PC-3 (cell line): Measurements from ENCODE around the gene PCSK5. TPM values are rescaled to one million over a fixed set of nuclear protein-coding genes. Genes with fewer than 3 reads are reported as not detected.
"Not testable (repeated sequence)": the region's sequence is repeated elsewhere in the genome, so short reads cannot be mapped to it uniquely, and the experiment has no call there.

Source experiments
- ATAC-seq: fragments of 200-7000 bp; cut with Tn5 transposase; 2 replicates; pipeline ENCODE4 v1.9.1; 2020; ENCODE audit warnings: mild to moderate bottlenecking, moderate library complexity
- BruUV-seq: library from RNA; stranded (reverse); fragments of 400-500 nt; replicated peaks from 2 replicates; lab custom pipeline; 2021; lab: Mats Ljungman, UMichigan
- CTCF ChIA-PET: fragments of 300-600 bp; sonication (Branson Sonifier 250); formaldehyde crosslinking; loops from one replicate; lab custom pipeline; 2022; ENCODE audit warnings: antibody characterized with exemption; lab: Charles Lee
- POLR2A ChIA-PET: fragments of 300-600 bp; sonication (Branson Sonifier 250); formaldehyde crosslinking; loops from one replicate; lab custom pipeline; 2022; ENCODE audit warnings: antibody characterized with exemption; ENCODE audit not compliant: unreplicated experiment; lab: Charles Lee
- DNase-seq: peaks from one replicate; pipeline ENCODE4 v3.0.0-alpha.2; 2015
- H2AFZ ChIP-seq: fragments of 300-600 bp; sonication (generic); 2 replicates; pipeline ENCODE4 v1.6.0; 2016; ENCODE audit warnings: antibody characterized with exemption, low read length
- H3F3A ChIP-seq: fragments of 300-600 bp; sonication (generic); one replicate; pipeline ENCODE4 v1.6.0; 2017; ENCODE audit warnings: antibody characterized with exemption, low read length, control low read depth, mild to moderate bottlenecking; ENCODE audit not compliant: unreplicated experiment
- H3K27ac ChIP-seq: fragments of 300-600 bp; sonication (generic); 2 replicates; pipeline ENCODE4 v1.5.1; 2016; ENCODE audit warnings: mild to moderate bottlenecking, low read length
- H3K27me3 ChIP-seq: fragments of 300-600 bp; sonication (generic); 2 replicates; pipeline ENCODE4 v1.6.1; 2016; ENCODE audit warnings: low read length, mixed read lengths
- H3K36me3 ChIP-seq: fragments of 300-600 bp; sonication (generic); 2 replicates; pipeline ENCODE4 v1.6.1; 2016; ENCODE audit warnings: low read depth, mixed run types, low read length, mixed read lengths
- H3K4me1 ChIP-seq: fragments of 300-600 bp; sonication (generic); 2 replicates; pipeline ENCODE4 v1.5.1; 2016; ENCODE audit warnings: low read length; ENCODE audit not compliant: insufficient read depth
- H3K4me2 ChIP-seq: fragments of 300-600 bp; sonication (generic); 2 replicates; pipeline ENCODE4 v1.6.0; 2016; ENCODE audit warnings: low read length
- H3K4me3 ChIP-seq: fragments of 300-600 bp; sonication (generic); 2 replicates; pipeline ENCODE4 v1.5.1; 2016; ENCODE audit warnings: mild to moderate bottlenecking, low read length, mixed read lengths
- H3K79me2 ChIP-seq: fragments of 300-600 bp; sonication (generic); 2 replicates; pipeline ENCODE4 v1.6.1; 2017; ENCODE audit warnings: low read length, mixed read lengths
- H3K9ac ChIP-seq: fragments of 300-600 bp; sonication (generic); 2 replicates; pipeline ENCODE4 v1.6.0; 2016; ENCODE audit warnings: mild to moderate bottlenecking, low read length
- H3K9me2 ChIP-seq: fragments of 300-600 bp; sonication (generic); replicated peaks from 2 replicates; pipeline ENCODE4 v1.6.1; 2016; ENCODE audit warnings: mixed run types, low read length, mixed read lengths
- H3K9me3 ChIP-seq: fragments of 300-600 bp; sonication (generic); 2 replicates; pipeline ENCODE4 v1.6.1; 2016; ENCODE audit warnings: low read length, mixed read lengths
- H4K20me1 ChIP-seq: fragments of 300-600 bp; sonication (generic); 2 replicates; pipeline ENCODE4 v1.6.1; 2016; ENCODE audit warnings: low read length, mixed read lengths
- EZH2 ChIP-seq: fragments of 300-600 bp; sonication (generic); IDR thresholded peaks from one replicate; pipeline ENCODE4 v1.6.1; 2017; ENCODE audit warnings: antibody characterized with exemption, mild to moderate bottlenecking, low read length; ENCODE audit not compliant: unreplicated experiment
- EZH2phosphoT487 ChIP-seq: fragments of 300-600 bp; sonication (generic); IDR thresholded peaks from 2 replicates; pipeline ENCODE4 v1.6.1; 2018; ENCODE audit warnings: mild to moderate bottlenecking, antibody characterized with exemption, low read length, borderline replicate concordance
- intact Hi-C: fragments of 100-400 bp; cut with micrococcal nuclease; formaldehyde crosslinking; loops from 2 replicates; pipeline ENCODE4 v1.9.0; 2023
- total RNA-seq: library from RNA; depleted of rRNA; stranded (reverse); fragments of >200 nt; gene quantifications from 2 replicates; pipeline ENCODE4 v1.2.3, GENCODE V29; 2014
- TF ChIP-seq, protein P1 (sequence below): fragments of 300-600 bp; sonication (generic); conservative IDR thresholded peaks from 2 replicates; pipeline ENCODE4 v1.5.1; 2017; ENCODE audit warnings: antibody characterized with exemption, low read depth, mild to moderate bottlenecking, low read length

The PCSK5 gene
- total RNA-seq, 1 experiment from 2014 or later: not detected

GRCh38 chr9:75894566-75894965 lies 4.1 kb downstream of the PCSK5 start:
- no peak overlapping the region for H3K4me3 ChIP-seq
- BruUV-seq: no TSS peak

GRCh38 chr9:75895112-75895511 lies 4.6 kb downstream of the PCSK5 start:
- no peaks in the 10 kb centered on the region for H3K79me2 ChIP-seq
- intact Hi-C loops: no loop called here
- H3K9me3 ChIP-seq: no peaks in the 10 kb centered on the region
- ChIA-PET CTCF (no interaction called here), POLR2A (no interaction called here)
- peaks cover 14% of the 10 kb centered on the region for H3K27me3 ChIP-seq
- H4K20me1 ChIP-seq: no peaks in the 10 kb centered on the region
- TF ChIP-seq EZH2phosphoT487: no peak
- H3K9ac ChIP-seq: no peak overlapping the region
- DNase-seq (no peak), ATAC-seq (no peak)
- BruUV-seq: no TSS peak
- no peaks in the 10 kb centered on the region for H3F3A ChIP-seq
- no peak overlapping the region for H3K4me3 ChIP-seq
- no peaks in the 10 kb centered on the region for H3K4me1 ChIP-seq
- H3K4me2 ChIP-seq: no peak overlapping the region
- no peaks in the 10 kb centered on the region for H3K9me2 ChIP-seq
- H3K36me3 ChIP-seq: no peaks in the 10 kb centered on the region
- no peak overlapping the region for H2AFZ ChIP-seq
- no peak overlapping the region for H3K27ac ChIP-seq

More at GRCh38 chr9:75894566-75894965, 4.1 kb downstream of the PCSK5 start:
- Histone ChIP-seq H3K27me3 (peaks cover 20% of the 10 kb centered on the region), H4K20me1 (no peaks in the 10 kb centered on the region), H3K9ac (no peak overlapping the region), H3K9me3 (no peaks in the 10 kb centered on the region), H3F3A (no peaks in the 10 kb centered on the region), H2AFZ (no peak overlapping the region), H3K27ac (no peak overlapping the region), H3K36me3 (no peaks in the 10 kb centered on the region), H3K9me2 (no peaks in the 10 kb centered on the region), H3K4me2 (no peak overlapping the region), H3K79me2 (no peaks in the 10 kb centered on the region), H3K4me1 (no peaks in the 10 kb centered on the region)
- intact Hi-C loops: no loop called here
- ATAC-seq (no peak), DNase-seq (no peak)
- CTCF ChIA-PET: no interaction called here
- no peak for TF ChIP-seq EZH2
- TF ChIP-seq EZH2phosphoT487: no peak
- TF ChIP-seq, protein P1, sequence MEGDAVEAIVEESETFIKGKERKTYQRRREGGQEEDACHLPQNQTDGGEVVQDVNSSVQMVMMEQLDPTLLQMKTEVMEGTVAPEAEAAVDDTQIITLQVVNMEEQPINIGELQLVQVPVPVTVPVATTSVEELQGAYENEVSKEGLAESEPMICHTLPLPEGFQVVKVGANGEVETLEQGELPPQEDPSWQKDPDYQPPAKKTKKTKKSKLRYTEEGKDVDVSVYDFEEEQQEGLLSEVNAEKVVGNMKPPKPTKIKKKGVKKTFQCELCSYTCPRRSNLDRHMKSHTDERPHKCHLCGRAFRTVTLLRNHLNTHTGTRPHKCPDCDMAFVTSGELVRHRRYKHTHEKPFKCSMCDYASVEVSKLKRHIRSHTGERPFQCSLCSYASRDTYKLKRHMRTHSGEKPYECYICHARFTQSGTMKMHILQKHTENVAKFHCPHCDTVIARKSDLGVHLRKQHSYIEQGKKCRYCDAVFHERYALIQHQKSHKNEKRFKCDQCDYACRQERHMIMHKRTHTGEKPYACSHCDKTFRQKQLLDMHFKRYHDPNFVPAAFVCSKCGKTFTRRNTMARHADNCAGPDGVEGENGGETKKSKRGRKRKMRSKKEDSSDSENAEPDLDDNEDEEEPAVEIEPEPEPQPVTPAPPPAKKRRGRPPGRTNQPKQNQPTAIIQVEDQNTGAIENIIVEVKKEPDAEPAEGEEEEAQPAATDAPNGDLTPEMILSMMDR: no peak
- POLR2A ChIA-PET: no interaction called here

GRCh38 chr9:75896193-75896592 lies 5.7 kb downstream of the PCSK5 start:
- H3F3A ChIP-seq: no peaks in the 10 kb centered on the region
- no peak for ATAC-seq
- H3K9ac ChIP-seq: no peak overlapping the region
- no peaks in the 10 kb centered on the region for H3K36me3 ChIP-seq
- no peaks in the 10 kb centered on the region for H4K20me1 ChIP-seq
- no TSS peak for BruUV-seq
- H3K9me3 ChIP-seq: no peaks in the 10 kb centered on the region
- no peaks in the 10 kb centered on the region for H3K79me2 ChIP-seq
- TF ChIP-seq, protein P1: no peak
- no peak for TF ChIP-seq EZH2
- no peak for TF ChIP-seq EZH2phosphoT487
- peaks cover 9% of the 10 kb centered on the region for H3K27me3 ChIP-seq
- no peak overlapping the region for H3K4me3 ChIP-seq
- ChIA-PET POLR2A (no interaction called here), CTCF (no interaction called here)
- no peaks in the 10 kb centered on the region for H3K9me2 ChIP-seq
- intact Hi-C loops: no loop called here
- H3K4me1 ChIP-seq: no peaks in the 10 kb centered on the region
- no peak overlapping the region for H3K4me2 ChIP-seq
- no peak overlapping the region for H2AFZ ChIP-seq
- no peak overlapping the region for H3K27ac ChIP-seq
- no peak for DNase-seq

GRCh38 chr9:75900893-75901524 lies 10.5 kb downstream of the PCSK5 start:
- H3F3A ChIP-seq, H3K27me3 ChIP-seq, H3K4me3 ChIP-seq, DNase-seq, H3K9me2 ChIP-seq, H3K9ac ChIP-seq, intact Hi-C loops, BruUV-seq, POLR2A ChIA-PET, H3K36me3 ChIP-seq, H4K20me1 ChIP-seq, H3K9me3 ChIP-seq, ATAC-seq, H3K4me1 ChIP-seq, CTCF ChIA-PET, H2AFZ ChIP-seq, H3K4me2 ChIP-seq, H3K79me2 ChIP-seq, H3K27ac ChIP-seq: not testable (repeated sequence)
